Activated naive CD8-positive, alpha-beta T cell treated with anti-CD3 and anti-CD28 coated beads, Interleukin-2, amount 50 U/mL, for 24 hours (primary cell): ENCODE results near the gene GGT1.

Source experiments
- ATAC-seq: fragments of 150-1000 bp; cut with Tn5 transposase; one replicate; pipeline ENCODE4 v1.10.0; 2021
- DNase-seq: peaks from one replicate; pipeline ENCODE4 v3.0.0; 2021
- H3K27ac Mint-ChIP-seq: one replicate; pipeline ENCODE4 v1.8.0; 2021; ENCODE audit warnings: mild to moderate bottlenecking, mixed read lengths
- H3K27me3 Mint-ChIP-seq: one replicate; pipeline ENCODE4 v1.8.0; 2021; ENCODE audit warnings: mixed read lengths
- H3K36me3 Mint-ChIP-seq: one replicate; pipeline ENCODE4 v1.8.0; 2021; ENCODE audit warnings: low read depth, mixed read lengths
- H3K4me1 Mint-ChIP-seq: one replicate; pipeline ENCODE4 v1.8.0; 2021; ENCODE audit warnings: mixed read lengths
- H3K4me3 Mint-ChIP-seq: one replicate; pipeline ENCODE4 v1.8.0; 2021; ENCODE audit warnings: mild to moderate bottlenecking, moderate library complexity, mixed read lengths
- H3K9me3 Mint-ChIP-seq: one replicate; pipeline ENCODE4 v1.8.0; 2021; ENCODE audit warnings: mixed read lengths

The GGT1 gene

GRCh38 chr22:24578355-24579257 is 24.4 kb upstream of the GGT1 start:
- Mint-ChIP-seq H3K27ac (peak overlapping the region; percentile 52), H3K27me3 (no peaks in the 10 kb centered on the region), H3K4me3 (no peak overlapping the region), H3K4me1 (no peaks in the 10 kb centered on the region), H3K9me3 (no peaks in the 10 kb centered on the region), H3K36me3 (peaks cover 19% of the 10 kb centered on the region)
- ATAC-seq (no peak), DNase-seq (no peak)

- Mint-ChIP-seq H3K4me1 (no peaks in the 10 kb centered on the region), H3K27ac (no peak overlapping the region), H3K4me3 (no peak overlapping the region), H3K36me3 (peaks cover 17% of the 10 kb centered on the region), H3K27me3 (no peaks in the 10 kb centered on the region), H3K9me3 (no peaks in the 10 kb centered on the region)
- no peak for DNase-seq
- no peak for ATAC-seq
These were observed 23.8 kb upstream of the GGT1 start for GRCh38 chr22:24579258-24579601.

GRCh38 chr22:24580276-24580675 is 22.7 kb upstream of the GGT1 start:
- ATAC-seq (no peak), DNase-seq (no peak)
- no peaks in the 10 kb centered on the region for H3K27me3 Mint-ChIP-seq
- H3K27ac Mint-ChIP-seq, result peak overlapping the region; percentile 60
- no peak overlapping the region for H3K4me3 Mint-ChIP-seq
- no peaks in the 10 kb centered on the region for H3K4me1 Mint-ChIP-seq
- H3K9me3 Mint-ChIP-seq, result no peaks in the 10 kb centered on the region
- peaks cover 9% of the 10 kb centered on the region for H3K36me3 Mint-ChIP-seq

GRCh38 chr22:24582056-24582814 is 20.8 kb upstream of the GGT1 start:
- Mint-ChIP-seq H3K9me3 (no peaks in the 10 kb centered on the region), H3K4me1 (no peaks in the 10 kb centered on the region), H3K27ac (no peak overlapping the region), H3K27me3 (no peaks in the 10 kb centered on the region), H3K36me3 (peaks cover 2% of the 10 kb centered on the region), H3K4me3 (no peak overlapping the region)
- DNase-seq, result no peak
- no peak for ATAC-seq

GRCh38 chr22:24583221-24584165 is 19.5 kb upstream of the GGT1 start:
- no peaks in the 10 kb centered on the region for H3K4me1 Mint-ChIP-seq
- no peak overlapping the region for H3K4me3 Mint-ChIP-seq
- ATAC-seq, result peak; percentile 9
- H3K9me3 Mint-ChIP-seq, result no peaks in the 10 kb centered on the region
- H3K36me3 Mint-ChIP-seq, result no peaks in the 10 kb centered on the region
- H3K27me3 Mint-ChIP-seq, result no peaks in the 10 kb centered on the region
- no peak overlapping the region for H3K27ac Mint-ChIP-seq
- DNase-seq, result no peak

GRCh38 chr22:24584166-24584790 is 18.7 kb upstream of the GGT1 start:
- Mint-ChIP-seq H3K9me3 (no peaks in the 10 kb centered on the region), H3K4me1 (no peaks in the 10 kb centered on the region), H3K4me3 (no peak overlapping the region), H3K27ac (no peak overlapping the region), H3K36me3 (no peaks in the 10 kb centered on the region), H3K27me3 (no peaks in the 10 kb centered on the region)
- DNase-seq (no peak), ATAC-seq (no peak)

- no peak for ATAC-seq
- Mint-ChIP-seq H3K27ac (no peak overlapping the region), H3K4me1 (no peaks in the 10 kb centered on the region), H3K27me3 (no peaks in the 10 kb centered on the region), H3K4me3 (no peak overlapping the region), H3K36me3 (no peaks in the 10 kb centered on the region), H3K9me3 (no peaks in the 10 kb centered on the region)
- DNase-seq, result no peak
These were observed 18.1 kb upstream of the GGT1 start for GRCh38 chr22:24584871-24585411.

GRCh38 chr22:24585461-24585860 is 17.5 kb upstream of the GGT1 start:
- DNase-seq, result no peak
- Mint-ChIP-seq H3K36me3 (no peaks in the 10 kb centered on the region), H3K4me3 (no peak overlapping the region), H3K9me3 (no peaks in the 10 kb centered on the region), H3K27me3 (no peaks in the 10 kb centered on the region), H3K27ac (no peak overlapping the region), H3K4me1 (no peaks in the 10 kb centered on the region)
- no peak for ATAC-seq

- DNase-seq, result no peak
- H3K27ac Mint-ChIP-seq, result no peak overlapping the region
- no peak for ATAC-seq
- no peaks in the 10 kb centered on the region for H3K36me3 Mint-ChIP-seq
- no peaks in the 10 kb centered on the region for H3K27me3 Mint-ChIP-seq
- H3K9me3 Mint-ChIP-seq, result no peaks in the 10 kb centered on the region
- no peak overlapping the region for H3K4me3 Mint-ChIP-seq
- no peaks in the 10 kb centered on the region for H3K4me1 Mint-ChIP-seq
These were observed 17.0 kb upstream of the GGT1 start for GRCh38 chr22:24585927-24586546.

GRCh38 chr22:24587251-24587650 is 15.7 kb upstream of the GGT1 start:
- no peak for ATAC-seq

GRCh38 chr22:24587948-24588347 is 15.0 kb upstream of the GGT1 start:
- H3K36me3 Mint-ChIP-seq, result no peaks in the 10 kb centered on the region
- H3K4me3 Mint-ChIP-seq, result no peak overlapping the region
- peaks cover 7% of the 10 kb centered on the region for H3K27me3 Mint-ChIP-seq
- no peak for ATAC-seq
- no peaks in the 10 kb centered on the region for H3K9me3 Mint-ChIP-seq
- H3K4me1 Mint-ChIP-seq, result peaks cover 4% of the 10 kb centered on the region
- H3K27ac Mint-ChIP-seq, result no peak overlapping the region
- DNase-seq, result no peak

More at GRCh38 chr22:24587251-24587650, 15.7 kb upstream of the GGT1 start:
- H3K27ac Mint-ChIP-seq, result no peak overlapping the region
- no peak overlapping the region for H3K4me3 Mint-ChIP-seq
- no peaks in the 10 kb centered on the region for H3K36me3 Mint-ChIP-seq
- peaks cover 4% of the 10 kb centered on the region for H3K27me3 Mint-ChIP-seq
- H3K9me3 Mint-ChIP-seq, result no peaks in the 10 kb centered on the region
- no peak for DNase-seq
- peaks cover 2% of the 10 kb centered on the region for H3K4me1 Mint-ChIP-seq

GRCh38 chr22:24588381-24588756 is 14.6 kb upstream of the GGT1 start:
- H3K9me3 Mint-ChIP-seq, result no peaks in the 10 kb centered on the region
- ATAC-seq (no peak), DNase-seq (no peak)
- H3K4me3 Mint-ChIP-seq, result no peak overlapping the region
- H3K27me3 Mint-ChIP-seq, result peaks cover 10% of the 10 kb centered on the region
- H3K4me1 Mint-ChIP-seq, result peaks cover 5% of the 10 kb centered on the region
- no peaks in the 10 kb centered on the region for H3K36me3 Mint-ChIP-seq
- H3K27ac Mint-ChIP-seq, result no peak overlapping the region

- Mint-ChIP-seq H3K4me1 (peaks cover 5% of the 10 kb centered on the region), H3K9me3 (no peaks in the 10 kb centered on the region), H3K36me3 (no peaks in the 10 kb centered on the region), H3K4me3 (no peak overlapping the region), H3K27me3 (peaks cover 10% of the 10 kb centered on the region), H3K27ac (no peak overlapping the region)
- ATAC-seq (no peak), DNase-seq (no peak)
These were observed 14.1 kb upstream of the GGT1 start for GRCh38 chr22:24588757-24589481.
